Prostate gland (tissue), 2 donors: ENCODE measurements around the gene ANKRD44.

Source experiments
- CTCF ChIP-seq, 4 experiments: fragments of 200-600 bp in 2 of 4; fragments of 450-650 bp in 2 of 4; sonication (generic) in 2 of 4; IDR thresholded peaks; 1 replicate in 3 of 4; 2 replicates in 1 of 4; pipeline ENCODE4 v1.5.1; 2016 to 2019; ENCODE audit warnings: antibody characterized with exemption in 4 of 4, mild to moderate bottlenecking in 2 of 4, moderate library complexity in 2 of 4
- POLR2A ChIP-seq: fragments of 450-650 bp; IDR thresholded peaks from one replicate; pipeline ENCODE4 v1.6.1; 2016; ENCODE audit warnings: antibody characterized with exemption, mild to moderate bottlenecking

GRCh38 chr2:197075754-197076337 is 234.7 kb downstream of the ANKRD44 start:
- TF ChIP-seq POLR2A = no peak
- no peak for TF ChIP-seq CTCF (IDR thresholded peaks at IDR 0.05)
